HEK293 (cell line): ENCODE measurements around the gene CDK11B.
A peak's percentile ranks its signal among the peaks of the same experiment; 100 is the strongest.

Source experiments
- CTCF ChIA-PET: fragments of 350-600 bp; formaldehyde crosslinking; extraction: SDS; loops from one replicate; lab custom pipeline; 2021; ENCODE audit warnings: antibody characterized with exemption; lab: Yijun Ruan, JAX
- POLR2A ChIA-PET: fragments of 300-600 bp; formaldehyde crosslinking; extraction: SDS; loops from one replicate; lab custom pipeline; 2020; ENCODE audit warnings: antibody characterized with exemption, inconsistent platforms; lab: Yijun Ruan, JAX
- H3K27ac ChIP-seq: fragments of 200-500 bp; sonication (Bioruptor generic); 2 replicates; pipeline ENCODE4 v1.5.1; 2014; ENCODE audit warnings: low read depth, low read length, control low read depth, inconsistent platforms; ENCODE audit errors: extremely low read depth
- H3K36me3 ChIP-seq, 2 experiments: fragments of 200-500 bp in 1 of 2; sonication (Bioruptor generic) in 1 of 2; 1 replicate in 1 of 2; 2 replicates in 1 of 2; pipeline ENCODE4 v1.5.1; 2014 to 2017; ENCODE audit warnings: inconsistent platforms in 2 of 2, low read length in 2 of 2; ENCODE audit not compliant: control insufficient read depth in 2 of 2, insufficient read depth in 1 of 2
- H3K4me1 ChIP-seq: fragments of 200-500 bp; sonication (Bioruptor generic); 2 replicates; pipeline ENCODE4 v1.5.1; 2014; ENCODE audit warnings: mild to moderate bottlenecking, low read length, inconsistent platforms; ENCODE audit not compliant: control insufficient read depth, insufficient read depth
- H3K4me3 ChIP-seq: 2 replicates; pipeline ENCODE4 v1.5.1; 2011; ENCODE audit warnings: low read depth, mild to moderate bottlenecking, control low read depth, low read length, moderate library complexity
- H3K9me3 ChIP-seq: fragments of 200-500 bp; sonication (Bioruptor generic); 2 replicates; pipeline ENCODE4 v1.5.1; 2014; ENCODE audit warnings: low read depth, low read length, inconsistent platforms; ENCODE audit not compliant: control insufficient read depth, insufficient read depth
- CTCF ChIP-seq: fragments of 450-650 bp; formaldehyde crosslinking; IDR thresholded peaks from 2 replicates; pipeline ENCODE4 v1.5.1; 2016; ENCODE audit warnings: missing biosample characterization, missing genetic modification characterization
- EGR2 ChIP-seq: fragments of 450-650 bp; formaldehyde crosslinking; IDR thresholded peaks from 2 replicates; pipeline ENCODE4 v1.5.1; 2016; ENCODE audit warnings: low read depth, missing biosample characterization, missing genetic modification characterization
- GLI4 ChIP-seq: fragments of 450-650 bp; formaldehyde crosslinking; IDR thresholded peaks from 2 replicates; pipeline ENCODE4 v1.5.1; 2016; ENCODE audit warnings: missing biosample characterization, missing genetic modification characterization
- GLIS1 ChIP-seq: fragments of 450-650 bp; formaldehyde crosslinking; IDR thresholded peaks from 2 replicates; pipeline ENCODE4 v1.5.1; 2016; ENCODE audit warnings: missing biosample characterization, missing genetic modification characterization
- GLIS2 ChIP-seq: fragments of 450-650 bp; formaldehyde crosslinking; IDR thresholded peaks from 2 replicates; pipeline ENCODE4 v1.5.1; 2016; ENCODE audit warnings: missing biosample characterization, missing genetic modification characterization
- INSM2 ChIP-seq: fragments of 450-650 bp; formaldehyde crosslinking; IDR thresholded peaks from 2 replicates; pipeline ENCODE4 v1.5.1; 2016; ENCODE audit warnings: missing biosample characterization, missing genetic modification characterization
- KLF1 ChIP-seq: fragments of 450-650 bp; formaldehyde crosslinking; IDR thresholded peaks from 2 replicates; pipeline ENCODE4 v1.5.1; 2016; ENCODE audit warnings: missing biosample characterization, missing genetic modification characterization
- KLF16 ChIP-seq: fragments of 450-650 bp; formaldehyde crosslinking; IDR thresholded peaks from 2 replicates; pipeline ENCODE4 v1.5.1; 2017; ENCODE audit warnings: missing biosample characterization, missing genetic modification characterization
- KLF8 ChIP-seq: fragments of 450-650 bp; formaldehyde crosslinking; IDR thresholded peaks from 2 replicates; pipeline ENCODE4 v1.5.1; 2016; ENCODE audit warnings: missing biosample characterization, missing genetic modification characterization
- PATZ1 ChIP-seq: fragments of 450-650 bp; formaldehyde crosslinking; IDR thresholded peaks from 2 replicates; pipeline ENCODE4 v1.5.1; 2016; ENCODE audit warnings: missing biosample characterization, missing genetic modification characterization
- REPIN1 ChIP-seq: fragments of 450-650 bp; formaldehyde crosslinking; IDR thresholded peaks from 2 replicates; pipeline ENCODE4 v1.5.1; 2017; ENCODE audit warnings: missing biosample characterization, missing genetic modification characterization, low read depth
- SP2 ChIP-seq: fragments of 450-650 bp; formaldehyde crosslinking; IDR thresholded peaks from 2 replicates; pipeline ENCODE4 v1.5.1; 2016; ENCODE audit warnings: missing biosample characterization, missing genetic modification characterization
- SP7 ChIP-seq: fragments of 450-650 bp; formaldehyde crosslinking; IDR thresholded peaks from 2 replicates; pipeline ENCODE4 v1.5.1; 2016; ENCODE audit warnings: missing biosample characterization, missing genetic modification characterization
- TRIM28 ChIP-seq: IDR thresholded peaks from 2 replicates; pipeline ENCODE4 v1.6.1; 2011; ENCODE audit warnings: low read length, control low read depth, borderline replicate concordance
- ZBTB17 ChIP-seq: fragments of 450-650 bp; formaldehyde crosslinking; IDR thresholded peaks from 2 replicates; pipeline ENCODE4 v1.5.1; 2016; ENCODE audit warnings: missing biosample characterization, missing genetic modification characterization
- ZBTB8A ChIP-seq: fragments of 450-650 bp; formaldehyde crosslinking; IDR thresholded peaks from 2 replicates; pipeline ENCODE4 v1.5.1; 2016; ENCODE audit warnings: missing biosample characterization, missing genetic modification characterization
- ZEB2 ChIP-seq: fragments of 450-650 bp; formaldehyde crosslinking; IDR thresholded peaks from 2 replicates; pipeline ENCODE4 v1.5.1; 2016; ENCODE audit warnings: missing biosample characterization, missing genetic modification characterization
- ZFHX2 ChIP-seq: fragments of 450-650 bp; formaldehyde crosslinking; conservative IDR thresholded peaks from 2 replicates; pipeline ENCODE4 v1.5.1; 2016; ENCODE audit warnings: missing biosample characterization, missing genetic modification characterization
- ZIC2 ChIP-seq: fragments of 450-650 bp; formaldehyde crosslinking; IDR thresholded peaks from 2 replicates; pipeline ENCODE4 v1.5.1; 2016; ENCODE audit warnings: missing biosample characterization, missing genetic modification characterization
- ZNF274 ChIP-seq, 2 experiments: fragments of 200-500 bp in 1 of 2; fragments of 450-650 bp in 1 of 2; sonication (Bioruptor generic) in 1 of 2; formaldehyde crosslinking in 1 of 2; IDR thresholded peaks; 2 replicates each; pipeline versions ENCODE4 v1.5.1 to v1.6.1; 2014 to 2016; ENCODE audit warnings: borderline replicate concordance in 1 of 2, inconsistent platforms in 1 of 2, low read length in 1 of 2, missing biosample characterization in 1 of 2, missing genetic modification characterization in 1 of 2
- ZNF292 ChIP-seq: fragments of 450-650 bp; formaldehyde crosslinking; IDR thresholded peaks from 2 replicates; pipeline ENCODE4 v1.5.1; 2016; ENCODE audit warnings: low read depth, missing biosample characterization, missing genetic modification characterization, borderline replicate concordance
- ZNF335 ChIP-seq: fragments of 450-650 bp; formaldehyde crosslinking; conservative IDR thresholded peaks from 2 replicates; pipeline ENCODE4 v1.5.1; 2016; ENCODE audit warnings: missing biosample characterization, missing genetic modification characterization
- ZNF341 ChIP-seq: fragments of 450-650 bp; formaldehyde crosslinking; IDR thresholded peaks from 2 replicates; pipeline ENCODE4; 2016; ENCODE audit warnings: low read depth, missing biosample characterization, missing genetic modification characterization
- ZNF404 ChIP-seq: fragments of 450-650 bp; formaldehyde crosslinking; IDR thresholded peaks from 2 replicates; pipeline ENCODE4 v1.5.1; 2017; ENCODE audit warnings: missing biosample characterization, missing genetic modification characterization
- ZNF473 ChIP-seq: fragments of 450-650 bp; formaldehyde crosslinking; IDR thresholded peaks from 2 replicates; pipeline ENCODE4 v1.5.1; 2017; ENCODE audit warnings: missing biosample characterization, missing genetic modification characterization
- ZNF600 ChIP-seq: fragments of 450-650 bp; formaldehyde crosslinking; IDR thresholded peaks from 2 replicates; pipeline ENCODE4 v1.5.1; 2016; ENCODE audit warnings: missing biosample characterization, missing genetic modification characterization
- ZNF660 ChIP-seq: fragments of 450-650 bp; IDR thresholded peaks from 2 replicates; pipeline ENCODE4 v1.5.1; 2018; ENCODE audit warnings: missing biosample characterization, mild to moderate bottlenecking, missing genetic modification characterization
- ZNF837 ChIP-seq: fragments of 450-650 bp; formaldehyde crosslinking; IDR thresholded peaks from 2 replicates; pipeline ENCODE4 v1.5.1; 2016; ENCODE audit warnings: missing biosample characterization, missing genetic modification characterization
- TF ChIP-seq, protein P1 (sequence below): fragments of 450-650 bp; formaldehyde crosslinking; IDR thresholded peaks from 2 replicates; pipeline ENCODE4 v1.5.1; 2016; ENCODE audit warnings: missing biosample characterization, missing genetic modification characterization

Gene CDK11B

GRCh38 chr1:1624443-1625403 is 34.1 kb downstream of the CDK11B start:
- Histone ChIP-seq H3K36me3 (peaks cover 0 to 38% of the 10 kb centered on the region in 2 experiments; a peak in 1 of 3 replicates), H3K4me1 (no peaks in the 10 kb centered on the region)
- CTCF ChIA-PET = no interaction called here
- POLR2A ChIA-PET = interaction anchor here (1.3 kb wide), 1 partner anchor 9 kb away, joined by 5 read pairs; the partner anchor contains the start of gene MIB2
- TF ChIP-seq EGR2 (peak; percentile 54), ZNF404 (tag by site-specific recombination) (no peak), SP2 (tag by site-specific recombination) (peak; percentile 44), ZIC2 (tag by site-specific recombination) (peak; percentile 82), ZBTB17 (0 out of 2 replicates have a peak, but pooled peaks have one; percentile 13), ZNF473 (tag by site-specific recombination) (no peak), GLIS1 (tag by site-specific recombination) (peak; percentile 95), KLF1 (tag by site-specific recombination) (peak; percentile 97), PATZ1 (tag by site-specific recombination) (peak; percentile 57), ZNF335 (peak; percentile 60; the same call in 1 of the 2 replicates), ZEB2 (0 out of 2 replicates have a peak, but pooled peaks have one; percentile 46), GLI4 (no peak), REPIN1 (tag by site-specific recombination) (no peak), ZNF274 (IDR thresholded peaks at IDR 0.05; ENCODE audit: low read length) (no peak), ZNF274 (tag by site-specific recombination; IDR thresholded peaks at IDR 0.05; ENCODE audit: borderline replicate concordance) (no peak), SP7 (peak; percentile 51; the same call in 1 of the 2 replicates), ZBTB8A (tag by site-specific recombination) (peak; percentile 42; the same call in 1 of the 2 replicates), KLF16 (0 out of 2 replicates have a peak, but pooled peaks have one; percentile 44), ZNF341 (tag by site-specific recombination) (peak; percentile 85), CTCF (tag by site-specific recombination) (peak; percentile 34; the same call in 1 of the 2 replicates), INSM2 (tag by site-specific recombination) (no peak), ZNF292 (tag by site-specific recombination) (no peak), TRIM28 (no peak), ZNF660 (tag by site-specific recombination) (no peak), ZNF837 (tag by site-specific recombination) (no peak), GLIS2 (tag by site-specific recombination) (peak; percentile 87), ZNF600 (peak; percentile 94), KLF8 (peak; percentile 60; the same call in 1 of the 2 replicates), ZFHX2 (tag by site-specific recombination) (peak; percentile 88)
- TF ChIP-seq, protein P1, sequence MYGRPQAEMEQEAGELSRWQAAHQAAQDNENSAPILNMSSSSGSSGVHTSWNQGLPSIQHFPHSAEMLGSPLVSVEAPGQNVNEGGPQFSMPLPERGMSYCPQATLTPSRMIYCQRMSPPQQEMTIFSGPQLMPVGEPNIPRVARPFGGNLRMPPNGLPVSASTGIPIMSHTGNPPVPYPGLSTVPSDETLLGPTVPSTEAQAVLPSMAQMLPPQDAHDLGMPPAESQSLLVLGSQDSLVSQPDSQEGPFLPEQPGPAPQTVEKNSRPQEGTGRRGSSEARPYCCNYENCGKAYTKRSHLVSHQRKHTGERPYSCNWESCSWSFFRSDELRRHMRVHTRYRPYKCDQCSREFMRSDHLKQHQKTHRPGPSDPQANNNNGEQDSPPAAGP (tag by site-specific recombination) = peak; percentile 47
- TF ChIP-seq, all 188 proteins: peak for 19
- Histone ChIP-seq H3K9me3 (no peaks in the 10 kb centered on the region), H3K4me3 (no peak overlapping the region), H3K27ac (no peak overlapping the region)
